Stomach (tissue), 9 donors: ENCODE data around the gene PSRC1. TPM values are rescaled to one million over a fixed set of nuclear protein-coding genes. Genes with fewer than 3 reads are reported as not detected.

Experiments used
- DNase-seq, 2 donors: peaks; one replicate each; pipeline versions ENCODE4 v3.0.0 to v3.0.0-alpha.2; 2013 to 2019
- H3K27ac ChIP-seq, 5 donors: fragments of 200-600 bp in 4 of 5; sonication (generic) in 4 of 5; one replicate each; pipeline ENCODE4 v1.5.1; 2013 to 2019; ENCODE audit warnings: mild to moderate bottlenecking in 1 of 5, moderate library complexity in 1 of 5
- H3K27me3 ChIP-seq, 3 donors: fragments of 200-600 bp; sonication (generic); one replicate each; pipeline ENCODE4 v1.5.1; 2017 to 2019; ENCODE audit warnings: mixed run types in 1 of 3
- H3K36me3 ChIP-seq, 4 donors: fragments of 200-600 bp; sonication (generic); 1 replicate in 3 of 4; 2 replicates in 1 of 4; pipeline ENCODE4 v1.5.1; 2016 to 2019
- H3K4me1 ChIP-seq, 4 donors: fragments of 200-600 bp; sonication (generic); one replicate each; pipeline ENCODE4 v1.5.1; 2016 to 2019
- H3K4me3 ChIP-seq, 4 donors: fragments of 200-600 bp; sonication (generic) in 3 of 4; one replicate each; pipeline ENCODE4 v1.5.1; 2016 to 2019; ENCODE audit warnings: mild to moderate bottlenecking in 1 of 4
- H3K9me3 ChIP-seq, 4 donors: fragments of 200-600 bp; sonication (generic); one replicate each; pipeline ENCODE4 v1.5.1; 2016 to 2019
- CTCF ChIP-seq, 7 experiments: fragments of 450-650 bp in 4 of 7; fragments of 200-600 bp in 3 of 7; sonication (generic) in 3 of 7; IDR thresholded peaks; one replicate each; pipeline ENCODE4 v1.5.1; 2016 to 2019; ENCODE audit warnings: antibody characterized with exemption in 7 of 7, control low read depth in 2 of 7, mild to moderate bottlenecking in 1 of 7
- EP300 ChIP-seq: sonication (generic); formaldehyde crosslinking; IDR thresholded peaks from one replicate; pipeline ENCODE4 v1.6.1; 2017; ENCODE audit warnings: antibody characterized with exemption
- POLR2A ChIP-seq, 4 donors: fragments of 450-650 bp; IDR thresholded peaks; one replicate each; pipeline ENCODE4 v1.6.1; 2016; ENCODE audit warnings: antibody characterized with exemption in 4 of 4, control low read depth in 2 of 4, mild to moderate bottlenecking in 1 of 4, moderate library complexity in 1 of 4
- POLR2AphosphoS5 ChIP-seq, 3 donors: sonication (generic); formaldehyde crosslinking; IDR thresholded peaks; one replicate each; pipeline ENCODE4 v1.6.1; 2016; ENCODE audit warnings: antibody characterized with exemption in 3 of 3
- WGBS, 5 donors: extraction: QIAGEN DNeasy Blood & Tissue Kit in 3 of 5; methylation state at CpG; one replicate each; pipeline versions ENCODE4 v1.1.5 to v1.1.7; 2013 to 2018; 5-methylcytosine and 5-hydroxymethylcytosine counted together
- intact Hi-C: fragments of 100-400 bp; cut with DNase I; formaldehyde crosslinking; loops from one replicate; pipeline ENCODE4 v1.15.1; 2023; ENCODE audit warnings: low total_unique reads
- polyA plus RNA-seq, 3 donors: library from polyadenylated mRNA; stranded (reverse); fragments of 200-250 nt; gene quantifications; one replicate each; pipeline ENCODE4 v1.2.3, GENCODE V29; 2013
- total RNA-seq, 5 donors: library from RNA; depleted of rRNA; stranded (reverse); fragments of >200 nt; gene quantifications; one replicate each; pipeline versions ENCODE4 v1.1.0 to v1.2.3, GENCODE V29; 2014 to 2016
- donor health status: healthy with polysubstance abuse.
- donor health status: Bipolar disorder and iron deficiency.
- donor health status: healthy.

Gene PSRC1
- total and polyA plus RNA-seq, 8 donors, result 0.29 to 18.7 (median 3.6) TPM; not detected in 1

GRCh38 chr1:109304226-109304920, 21.4 kb upstream of the PSRC1 start:
- intact Hi-C loops, result no loop called here

GRCh38 chr1:109301874-109302273, 18.9 kb upstream of the PSRC1 start:
- intact Hi-C loops, result no loop called here
- H3K36me3 ChIP-seq, result no peaks in the 10 kb centered on the region
- peaks cover 0 to 4% (median 0%) of the 10 kb centered on the region in 3 donors for H3K27me3 ChIP-seq
- peaks cover 0 to 53% (median 20%) of the 10 kb centered on the region in 4 donors for H3K4me1 ChIP-seq
- no peak overlapping the region for H3K4me3 ChIP-seq
- 74 to 84% (median 82%) methylated on average over 5 of the region's 5 CpGs for WGBS, 5 donors
- TF ChIP-seq EP300 (no peak), POLR2AphosphoS5 (IDR thresholded peaks at IDR 0.05) (no peak), POLR2A (IDR thresholded peaks at IDR 0.05) (no peak), CTCF (IDR thresholded peaks at IDR 0.05) (no peak)
- no peak for DNase-seq
- no peak overlapping the region for H3K27ac ChIP-seq
- no peaks in the 10 kb centered on the region for H3K9me3 ChIP-seq

More at GRCh38 chr1:109304226-109304920, 21.4 kb upstream of the PSRC1 start:
- Histone ChIP-seq H3K4me3 (no peak overlapping the region), H3K27ac (peak overlapping the region in 2 of 5 donors; percentile 16 to 32), H3K9me3 (no peaks in the 10 kb centered on the region), H3K27me3 (no peaks in the 10 kb centered on the region), H3K36me3 (no peaks in the 10 kb centered on the region), H3K4me1 (peaks cover 0 to 51% (median 15%) of the 10 kb centered on the region in 4 donors)
- 51 to 59% (median 52%) methylated on average over 7 to 8 of the region's 8 CpGs for WGBS, 5 donors
- TF ChIP-seq CTCF (IDR thresholded peaks at IDR 0.05) (no peak), EP300 (no peak), POLR2AphosphoS5 (IDR thresholded peaks at IDR 0.05) (no peak), POLR2A (IDR thresholded peaks at IDR 0.05) (no peak)
- peak in 1 of 2 donors; percentile 24 for DNase-seq

- WGBS, 5 donors, result 71 to 75% (median 72%) methylated on average over 15 to 16 of the region's 16 CpGs
- Histone ChIP-seq H3K4me1 (peaks cover 0 to 42% (median 17%) of the 10 kb centered on the region in 4 donors), H3K9me3 (no peaks in the 10 kb centered on the region), H3K4me3 (no peak overlapping the region), H3K27me3 (peaks cover 0 to 7% (median 0%) of the 10 kb centered on the region in 3 donors), H3K27ac (no peak overlapping the region), H3K36me3 (no peaks in the 10 kb centered on the region)
- intact Hi-C loops, result no loop called here
- TF ChIP-seq CTCF (IDR thresholded peaks at IDR 0.05), result no peak
- no peak for DNase-seq
These were observed 17.8 kb upstream of the PSRC1 start for GRCh38 chr1:109300650-109301151.

GRCh38 chr1:109299558-109300343, 16.8 kb upstream of the PSRC1 start:
- intact Hi-C loops, result no loop called here
- Histone ChIP-seq H3K4me1 (peaks cover 0 to 32% (median 12%) of the 10 kb centered on the region in 4 donors), H3K4me3 (no peak overlapping the region), H3K9me3 (no peaks in the 10 kb centered on the region), H3K36me3 (no peaks in the 10 kb centered on the region), H3K27ac (peak overlapping the region in 4 of 5 donors; percentile 4 to 54 (median 53)), H3K27me3 (peaks cover 0 to 10% (median 0%) of the 10 kb centered on the region in 3 donors)
- TF ChIP-seq CTCF (IDR thresholded peaks at IDR 0.05), result no peak
- no peak for TF ChIP-seq EP300
- TF ChIP-seq POLR2A (IDR thresholded peaks at IDR 0.05), result no peak
- DNase-seq, result peak in 1 of 2 donors; percentile 85
- WGBS, 5 donors, result 62 to 76% (median 74%) methylated on average over 20 of the region's 20 CpGs
